Duodenal mucosa (tissue), 2 donors: Measurements from ENCODE around the gene LTBP4.
A peak's percentile ranks its signal among the peaks of the same experiment; 100 is the strongest.

Source experiments
- H3K27ac ChIP-seq: one replicate; pipeline ENCODE4 v1.7.0; 2013; ENCODE audit warnings: low read depth, low read length
- H3K27me3 ChIP-seq, 2 donors: one replicate each; pipeline ENCODE4 v1.7.0; 2013; ENCODE audit warnings: low read length in 2 of 2, control low read depth in 1 of 2; ENCODE audit not compliant: insufficient read depth in 2 of 2, control insufficient read depth in 1 of 2
- H3K36me3 ChIP-seq, 2 donors: one replicate each; pipeline ENCODE4 v1.7.0; 2013; ENCODE audit warnings: low read length in 2 of 2, control low read depth in 1 of 2; ENCODE audit not compliant: insufficient read depth in 2 of 2, control insufficient read depth in 1 of 2
- H3K4me1 ChIP-seq, 2 donors: one replicate each; pipeline ENCODE4 v1.7.0; 2013; ENCODE audit warnings: low read length in 2 of 2, control low read depth in 1 of 2; ENCODE audit not compliant: insufficient read depth in 2 of 2, control insufficient read depth in 1 of 2
- H3K4me3 ChIP-seq, 2 donors: one replicate each; pipeline ENCODE4 v1.7.0; 2013; ENCODE audit warnings: low read length in 2 of 2, low read depth in 1 of 2
- H3K9ac ChIP-seq, 2 donors: one replicate each; pipeline ENCODE4 v1.7.0; 2013; ENCODE audit warnings: low read length in 2 of 2, low read depth in 1 of 2
- H3K9me3 ChIP-seq, 2 donors: one replicate each; pipeline ENCODE4 v1.7.0; 2013; ENCODE audit warnings: low read length in 2 of 2, control low read depth in 1 of 2; ENCODE audit not compliant: control insufficient read depth in 1 of 2

Gene LTBP4

DNA sequence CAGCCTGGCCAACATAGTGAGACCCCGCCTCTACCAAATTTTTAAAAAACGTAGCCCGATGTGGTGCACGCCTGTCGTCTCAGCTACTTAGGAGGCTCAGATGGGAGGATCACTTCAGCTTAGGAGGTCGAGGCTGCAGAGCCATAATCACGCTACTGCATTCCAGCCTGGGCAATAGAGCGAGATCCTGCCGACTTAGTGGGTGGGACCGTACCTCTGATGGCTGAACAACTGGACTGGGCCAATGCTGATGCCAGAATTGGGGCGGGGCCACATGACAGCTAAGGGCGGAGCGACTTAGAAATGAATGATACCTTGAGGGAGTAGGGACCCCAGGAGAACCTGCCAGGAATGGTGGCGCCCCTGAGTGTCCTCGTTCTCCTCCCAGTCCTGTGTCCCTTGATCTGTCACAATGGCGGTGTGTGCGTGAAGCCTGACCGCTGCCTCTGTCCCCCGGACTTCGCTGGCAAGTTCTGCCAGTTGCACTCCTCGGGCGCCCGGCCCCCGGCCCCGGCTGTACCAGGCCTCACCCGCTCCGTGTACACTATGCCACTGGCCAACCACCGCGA, 3.6 kb downstream of the LTBP4 start:
- Histone ChIP-seq H3K9me3 (no peaks in the 10 kb centered on the region), H3K27me3 (peaks cover 8 to 11% of the 10 kb centered on the region in 2 donors), H3K27ac (peak overlapping the region; percentile 91), H3K9ac (peak overlapping the region; percentile 86), H3K4me1 (peaks cover 65 to 69% of the 10 kb centered on the region in 2 donors), H3K36me3 (no peaks in the 10 kb centered on the region), H3K4me3 (peak overlapping the region; percentile 79 to 80)

- H3K9ac ChIP-seq: peak overlapping the region; percentile 86
- peaks cover 5% of the 10 kb centered on the region in 2 donors for H3K27me3 ChIP-seq
- H3K36me3 ChIP-seq: no peaks in the 10 kb centered on the region
- peaks cover 69 to 72% of the 10 kb centered on the region in 2 donors for H3K4me1 ChIP-seq
- peak overlapping the region; percentile 91 for H3K27ac ChIP-seq
- no peaks in the 10 kb centered on the region for H3K9me3 ChIP-seq
- peak overlapping the region; percentile 79 to 80 for H3K4me3 ChIP-seq
These were observed 4.2 kb downstream of the LTBP4 start for GRCh38 chr19:40605216-40605971.

DNA sequence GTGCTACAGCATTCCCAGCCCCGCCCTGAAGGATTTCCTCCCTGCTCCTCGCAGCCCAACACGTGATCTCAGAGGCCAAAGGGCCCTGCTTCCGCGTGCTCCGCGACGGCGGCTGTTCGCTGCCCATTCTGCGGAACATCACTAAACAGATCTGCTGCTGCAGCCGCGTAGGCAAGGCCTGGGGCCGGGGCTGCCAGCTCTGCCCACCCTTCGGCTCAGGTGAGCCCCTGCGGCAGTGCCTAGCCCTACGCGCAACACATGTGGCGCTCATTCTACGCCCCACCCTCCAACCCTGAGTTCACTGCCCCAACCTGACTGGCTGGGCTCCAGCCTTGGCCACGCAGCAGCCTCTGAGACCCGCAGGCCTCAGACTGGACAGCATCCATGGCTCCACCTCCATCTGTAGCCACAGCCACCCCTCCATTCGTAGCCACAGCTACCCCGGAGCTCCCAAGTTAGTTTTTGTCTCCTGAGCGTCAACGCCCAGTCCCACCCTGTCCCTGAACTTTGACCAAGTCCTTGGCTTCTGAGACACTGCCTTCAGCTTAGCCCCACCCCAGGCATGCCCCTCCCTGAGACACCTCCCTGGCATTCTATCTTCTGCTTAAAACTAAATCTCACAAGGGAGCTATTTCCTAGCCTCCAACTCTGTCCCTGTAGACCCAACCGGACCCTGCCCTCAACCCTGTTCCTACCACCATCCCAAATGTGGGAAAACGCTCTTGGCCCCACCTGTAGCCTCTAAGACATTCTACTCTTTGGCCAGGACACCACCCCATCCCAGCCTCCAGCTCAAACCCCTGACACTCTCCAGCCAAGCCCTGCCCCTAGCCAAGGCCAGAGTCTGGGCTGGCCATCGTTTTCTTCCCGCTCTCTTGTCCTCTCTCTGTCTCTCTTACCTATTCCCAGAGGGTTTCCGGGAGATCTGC, 6.4 kb downstream of the LTBP4 start:
- peaks cover 59 to 62% of the 10 kb centered on the region in 2 donors for H3K4me1 ChIP-seq
- H3K4me3 ChIP-seq: peak overlapping the region in 1 of 2 donors; percentile 29
- H3K27me3 ChIP-seq: no peaks in the 10 kb centered on the region
- H3K36me3 ChIP-seq: no peaks in the 10 kb centered on the region
- peak overlapping the region in 1 of 2 donors; percentile 44 for H3K9ac ChIP-seq
- peak overlapping the region; percentile 70 for H3K27ac ChIP-seq
- H3K9me3 ChIP-seq: no peaks in the 10 kb centered on the region

GRCh38 chr19:40608240-40608621, 7.1 kb downstream of the LTBP4 start:
- peak overlapping the region in 1 of 2 donors; percentile 28 for H3K4me3 ChIP-seq
- peak overlapping the region in 1 of 2 donors; percentile 44 for H3K9ac ChIP-seq
- peaks cover 53 to 56% of the 10 kb centered on the region in 2 donors for H3K4me1 ChIP-seq
- H3K36me3 ChIP-seq: no peaks in the 10 kb centered on the region
- no peaks in the 10 kb centered on the region for H3K27me3 ChIP-seq
- H3K9me3 ChIP-seq: no peaks in the 10 kb centered on the region
- H3K27ac ChIP-seq: peak overlapping the region; percentile 55

DNA sequence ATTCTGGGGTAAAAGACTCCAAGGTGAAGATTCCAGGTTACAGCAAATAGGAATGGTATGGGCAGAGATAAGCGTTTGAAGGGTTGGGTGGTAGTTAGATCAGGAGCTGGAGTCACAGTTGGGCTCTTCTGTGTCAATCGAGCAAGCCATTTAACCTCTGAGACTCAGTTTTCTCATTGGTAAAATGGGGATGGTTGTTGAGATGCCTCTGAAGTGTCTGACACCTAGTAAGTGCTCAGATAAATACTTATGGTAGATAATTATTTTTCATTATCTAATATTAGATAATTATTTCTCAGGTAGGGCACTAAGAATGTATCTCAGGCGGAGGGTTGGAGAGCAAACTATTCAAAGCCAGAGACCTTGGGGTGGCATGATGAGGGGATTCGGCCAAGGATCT, 7.8 kb downstream of the LTBP4 start:
- H3K9ac ChIP-seq: peak overlapping the region; percentile 64 to 72

DNA sequence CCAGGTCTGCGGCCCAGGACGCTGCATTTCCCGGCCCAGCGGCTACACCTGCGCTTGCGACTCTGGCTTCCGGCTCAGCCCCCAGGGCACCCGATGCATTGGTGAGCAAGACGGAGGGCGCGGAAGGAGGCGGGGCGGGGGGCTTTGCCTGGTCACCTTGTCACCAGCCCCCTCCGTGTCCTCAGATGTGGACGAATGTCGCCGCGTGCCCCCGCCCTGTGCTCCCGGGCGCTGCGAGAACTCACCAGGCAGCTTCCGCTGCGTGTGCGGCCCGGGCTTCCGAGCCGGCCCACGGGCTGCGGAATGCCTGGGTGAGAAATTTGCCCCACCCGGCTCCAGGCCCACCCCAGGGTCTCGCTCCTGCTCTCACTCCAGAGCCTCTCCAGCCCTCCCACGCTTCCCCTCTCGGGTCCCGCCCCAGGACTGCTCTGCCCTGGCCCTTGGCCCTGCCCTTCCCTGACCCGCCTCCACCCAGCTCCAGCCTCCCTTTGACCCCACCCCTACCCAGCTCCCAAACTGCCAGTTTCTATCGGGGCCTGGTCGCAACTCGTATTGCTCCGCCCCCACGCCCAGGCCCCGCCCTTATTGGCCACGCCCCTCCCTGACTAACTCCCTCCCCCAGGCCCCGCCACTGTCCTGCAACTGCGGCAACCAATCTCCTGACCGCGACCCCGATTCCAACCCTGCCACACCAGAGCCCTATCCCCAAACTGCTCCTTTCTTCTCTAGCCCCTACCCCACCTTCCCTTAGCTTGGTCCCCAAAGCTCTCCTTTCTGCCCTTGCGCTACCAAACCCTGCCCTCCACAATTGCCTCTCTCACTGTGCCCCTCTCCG, 8.6 kb downstream of the LTBP4 start:
- H3K27me3 ChIP-seq: no peaks in the 10 kb centered on the region
- H3K4me3 ChIP-seq: peak overlapping the region; percentile 47 to 68
- H3K36me3 ChIP-seq: no peaks in the 10 kb centered on the region
- peaks cover 46 to 51% of the 10 kb centered on the region in 2 donors for H3K4me1 ChIP-seq
- no peaks in the 10 kb centered on the region for H3K9me3 ChIP-seq
- H3K27ac ChIP-seq: peak overlapping the region; percentile 65
- peak overlapping the region; percentile 64 to 84 for H3K9ac ChIP-seq

More for the DNA sequence above, 7.8 kb downstream of the LTBP4 start:
- H3K9me3 ChIP-seq: no peaks in the 10 kb centered on the region
- H3K4me3 ChIP-seq: peak overlapping the region; percentile 47 to 68
- H3K36me3 ChIP-seq: no peaks in the 10 kb centered on the region
- H3K27ac ChIP-seq: no peak overlapping the region
- no peaks in the 10 kb centered on the region for H3K27me3 ChIP-seq
- peaks cover 49 to 53% of the 10 kb centered on the region in 2 donors for H3K4me1 ChIP-seq

GRCh38 chr19:40610396-40611064, 9.4 kb downstream of the LTBP4 start:
- Histone ChIP-seq H3K27me3 (no peaks in the 10 kb centered on the region), H3K4me3 (peak overlapping the region; percentile 47 to 62), H3K9me3 (no peaks in the 10 kb centered on the region), H3K4me1 (peaks cover 45 to 50% of the 10 kb centered on the region in 2 donors), H3K9ac (peak overlapping the region; percentile 55 to 84), H3K36me3 (no peaks in the 10 kb centered on the region), H3K27ac (peak overlapping the region; percentile 65)

- H3K27me3 ChIP-seq: no peaks in the 10 kb centered on the region
- no peak overlapping the region for H3K4me3 ChIP-seq
- no peak overlapping the region for H3K27ac ChIP-seq
These were observed 9.9 kb downstream of the LTBP4 start for GRCh38 chr19:40611096-40611495.

More at GRCh38 chr19:40611096-40611495, 9.9 kb downstream of the LTBP4 start:
- no peaks in the 10 kb centered on the region for H3K9me3 ChIP-seq
- H3K36me3 ChIP-seq: no peaks in the 10 kb centered on the region
- peak overlapping the region in 1 of 2 donors; percentile 84 for H3K9ac ChIP-seq
- H3K4me1 ChIP-seq: peaks cover 45 to 49% of the 10 kb centered on the region in 2 donors
